ENCODE results near the gene WLS.

WLS gene

GRCh38 chr1:68210829-68211228 is 21.5 kb downstream of the WLS start:
- no peak for TF ChIP-seq CTCF (conservative IDR thresholded peaks at IDR 0.05; ENCODE audit: low read depth, low read length)
- H3K4me2 ChIP-seq, result no peak overlapping the region
- H3K4me3 ChIP-seq (IDR thresholded peaks at IDR 0.05; ENCODE audit: insufficient read depth, low read depth, low read length), result no peak overlapping the region
- H3K27ac ChIP-seq, result no peak overlapping the region
- H3K27me3 ChIP-seq (ENCODE audit: insufficient read depth, low read depth), result no peaks in the 10 kb centered on the region
- no peaks in the 10 kb centered on the region for H4K20me1 ChIP-seq (ENCODE audit: insufficient read depth)
- no peak overlapping the region for H3K9ac ChIP-seq
- peaks cover 12% of the 10 kb centered on the region for H3K4me1 ChIP-seq (ENCODE audit: low read depth, poor library complexity, severe bottlenecking)
- no peak overlapping the region for H2AFZ ChIP-seq (ENCODE audit: low read depth)
- H3K79me2 ChIP-seq (ENCODE audit: insufficient read depth, low read depth), result no peaks in the 10 kb centered on the region
- no peaks in the 10 kb centered on the region for H3K36me3 ChIP-seq (ENCODE audit: insufficient read depth)

GRCh38 chr1:68210027-68210426 is 22.3 kb downstream of the WLS start:
- Histone ChIP-seq H3K79me2 (ENCODE audit: insufficient read depth, low read depth) (no peaks in the 10 kb centered on the region), H3K27me3 (ENCODE audit: insufficient read depth, low read depth) (no peaks in the 10 kb centered on the region), H2AFZ (ENCODE audit: low read depth) (no peak overlapping the region), H3K4me2 (no peak overlapping the region), H3K4me3 (IDR thresholded peaks at IDR 0.05; ENCODE audit: insufficient read depth, low read depth, low read length) (no peak overlapping the region), H3K36me3 (ENCODE audit: insufficient read depth) (no peaks in the 10 kb centered on the region), H3K27ac (no peak overlapping the region), H3K4me1 (ENCODE audit: low read depth, poor library complexity, severe bottlenecking) (peaks cover 12% of the 10 kb centered on the region), H4K20me1 (ENCODE audit: insufficient read depth) (no peaks in the 10 kb centered on the region), H3K9ac (no peak overlapping the region)
- TF ChIP-seq CTCF (conservative IDR thresholded peaks at IDR 0.05; ENCODE audit: low read depth, low read length), result no peak

DNA sequence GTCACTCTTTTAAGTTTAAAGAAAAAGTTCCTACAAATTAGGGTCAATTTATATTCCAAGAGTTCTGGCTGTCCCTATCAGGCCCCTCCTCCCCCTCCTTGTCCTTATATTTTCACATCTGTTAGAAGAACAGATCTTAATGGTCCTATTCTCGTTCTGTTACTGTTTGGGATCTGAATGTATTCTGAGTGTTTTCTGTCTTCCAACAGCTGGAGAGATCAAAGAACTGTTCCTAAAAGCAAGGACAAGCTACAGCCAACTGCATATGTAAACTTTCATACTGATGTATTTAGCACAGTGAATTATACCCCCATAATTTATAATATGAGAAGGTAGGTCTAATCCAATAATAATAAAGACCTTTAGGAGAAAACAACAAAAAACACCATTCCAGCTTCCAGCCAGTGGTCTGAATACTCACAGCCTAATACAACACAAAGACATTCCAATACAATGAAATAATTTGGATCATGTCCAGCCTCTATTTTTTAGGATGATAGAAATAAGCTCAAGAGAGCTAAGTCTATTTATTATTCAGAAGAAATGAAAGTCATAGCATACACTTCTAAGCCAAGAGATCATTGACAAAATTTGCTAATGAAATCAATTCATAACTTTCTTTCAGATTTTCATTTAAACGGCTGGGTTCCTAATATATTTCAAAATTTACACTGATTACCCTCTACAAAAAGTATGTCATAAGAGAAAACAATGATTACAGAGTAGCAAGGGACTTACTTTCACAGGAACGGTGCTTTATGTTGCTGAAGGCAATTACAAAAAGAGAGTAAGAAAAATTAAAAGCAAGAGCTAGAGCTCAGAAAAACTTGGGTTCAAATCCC is 25.3 kb downstream of the WLS start:
- no peak overlapping the region for H3K27ac ChIP-seq
- H3K79me2 ChIP-seq (ENCODE audit: insufficient read depth, low read depth), result no peaks in the 10 kb centered on the region
- H3K27me3 ChIP-seq (ENCODE audit: insufficient read depth, low read depth), result no peaks in the 10 kb centered on the region
- H3K4me1 ChIP-seq (ENCODE audit: low read depth, poor library complexity, severe bottlenecking), result no peaks in the 10 kb centered on the region
- no peak overlapping the region for H2AFZ ChIP-seq (ENCODE audit: low read depth)
- H3K4me3 ChIP-seq (IDR thresholded peaks at IDR 0.05; ENCODE audit: insufficient read depth, low read depth, low read length), result no peak overlapping the region
- no peaks in the 10 kb centered on the region for H4K20me1 ChIP-seq (ENCODE audit: insufficient read depth)
- H3K4me2 ChIP-seq, result no peak overlapping the region
- H3K36me3 ChIP-seq (ENCODE audit: insufficient read depth), result no peaks in the 10 kb centered on the region
- H3K9ac ChIP-seq, result no peak overlapping the region
- no peak for TF ChIP-seq CTCF (conservative IDR thresholded peaks at IDR 0.05; ENCODE audit: low read depth, low read length)

GRCh38 chr1:68205794-68206358 is 26.4 kb downstream of the WLS start:
- H3K27ac ChIP-seq, result no peak overlapping the region
- no peak overlapping the region for H3K4me3 ChIP-seq (IDR thresholded peaks at IDR 0.05; ENCODE audit: insufficient read depth, low read depth, low read length)
- H3K4me1 ChIP-seq (ENCODE audit: low read depth, poor library complexity, severe bottlenecking), result no peaks in the 10 kb centered on the region
- no peak overlapping the region for H3K4me2 ChIP-seq
- H3K36me3 ChIP-seq (ENCODE audit: insufficient read depth), result no peaks in the 10 kb centered on the region
- no peaks in the 10 kb centered on the region for H3K79me2 ChIP-seq (ENCODE audit: insufficient read depth, low read depth)
- no peaks in the 10 kb centered on the region for H4K20me1 ChIP-seq (ENCODE audit: insufficient read depth)
- H3K9ac ChIP-seq, result no peak overlapping the region
- H3K27me3 ChIP-seq (ENCODE audit: insufficient read depth, low read depth), result no peaks in the 10 kb centered on the region
- no peak overlapping the region for H2AFZ ChIP-seq (ENCODE audit: low read depth)
- no peak for TF ChIP-seq CTCF (conservative IDR thresholded peaks at IDR 0.05; ENCODE audit: low read depth, low read length)
